ENCODE data around the gene C16orf95.

Gene C16orf95

GRCh38 chr16:87350031-87350430, 32.8 kb upstream of the C16orf95 start:
- no peak for DNase-seq
- intact Hi-C loops (cut with DNase I; ENCODE audit: low total_unique reads): no loop called here
- no peaks in the 10 kb centered on the region for H3K9me3 ChIP-seq
- no peaks in the 10 kb centered on the region for H3K4me1 ChIP-seq
- H3K36me3 ChIP-seq: peaks cover 13 to 62% (median 40%) of the 10 kb centered on the region in 3 donors
- H3K27ac ChIP-seq: no peak overlapping the region
- no peak for TF ChIP-seq CTCF (IDR thresholded peaks at IDR 0.05)
- H3K4me3 ChIP-seq: no peak overlapping the region
- H3K27me3 ChIP-seq: no peaks in the 10 kb centered on the region

- DNase-seq: no peak
- peaks cover 15 to 67% (median 48%) of the 10 kb centered on the region in 3 donors for H3K36me3 ChIP-seq
- intact Hi-C loops (cut with DNase I; ENCODE audit: low total_unique reads): no loop called here
Observed at GRCh38 chr16:87348616-87349157, 31.5 kb upstream of the C16orf95 start.

GRCh38 chr16:87347932-87348615, 30.9 kb upstream of the C16orf95 start:
- Histone ChIP-seq H3K4me3 (no peak overlapping the region), H3K36me3 (peaks cover 22 to 67% (median 48%) of the 10 kb centered on the region in 3 donors), H3K4me1 (no peaks in the 10 kb centered on the region), H3K27ac (no peak overlapping the region), H3K9me3 (no peaks in the 10 kb centered on the region), H3K27me3 (no peaks in the 10 kb centered on the region)
- no peak for TF ChIP-seq CTCF (IDR thresholded peaks at IDR 0.05)
- intact Hi-C loops (cut with DNase I; ENCODE audit: low total_unique reads): no loop called here
- DNase-seq: no peak

More at GRCh38 chr16:87348616-87349157, 31.5 kb upstream of the C16orf95 start:
- no peaks in the 10 kb centered on the region for H3K9me3 ChIP-seq
- H3K4me1 ChIP-seq: no peaks in the 10 kb centered on the region
- no peaks in the 10 kb centered on the region for H3K27me3 ChIP-seq
- no peak for TF ChIP-seq CTCF (IDR thresholded peaks at IDR 0.05)
- H3K27ac ChIP-seq: no peak overlapping the region
- no peak overlapping the region for H3K4me3 ChIP-seq

GRCh38 chr16:87346517-87347060, 29.4 kb upstream of the C16orf95 start:
- Histone ChIP-seq H3K4me1 (no peaks in the 10 kb centered on the region), H3K27me3 (no peaks in the 10 kb centered on the region), H3K4me3 (no peak overlapping the region), H3K36me3 (peaks cover 36 to 72% (median 60%) of the 10 kb centered on the region in 3 donors), H3K9me3 (no peaks in the 10 kb centered on the region), H3K27ac (no peak overlapping the region)
- no peak for DNase-seq
- no peak for TF ChIP-seq CTCF (IDR thresholded peaks at IDR 0.05)
- intact Hi-C loops (cut with DNase I; ENCODE audit: low total_unique reads): no loop called here

GRCh38 chr16:87345726-87346424, 28.7 kb upstream of the C16orf95 start:
- Histone ChIP-seq H3K27ac (no peak overlapping the region), H3K36me3 (peaks cover 41 to 79% (median 65%) of the 10 kb centered on the region in 3 donors), H3K4me3 (no peak overlapping the region), H3K9me3 (no peaks in the 10 kb centered on the region), H3K27me3 (no peaks in the 10 kb centered on the region), H3K4me1 (no peaks in the 10 kb centered on the region)
- no peak for DNase-seq
- intact Hi-C loops (cut with DNase I; ENCODE audit: low total_unique reads): no loop called here
- no peak for TF ChIP-seq CTCF (IDR thresholded peaks at IDR 0.05)
